NCI-H146 treated with DMSO at 0.1 percent for 48 hours (cell line): Measurements from ENCODE around the gene MS4A14.
"Not testable (repeated sequence)": the region's sequence is repeated elsewhere in the genome, so short reads cannot be mapped to it uniquely, and the experiment has no call there.

ENCODE experiments used
- DNase-seq: peaks from one replicate; lab custom pipeline; 2025; ENCODE audit not compliant: unreplicated experiment; lab: John Stamatoyannopoulos, UW

Gene MS4A14

GRCh38 chr11:60389279-60389910 lies 6.9 kb upstream of the MS4A14 start:
- no peak for DNase-seq

GRCh38 chr11:60390419-60390818 lies 5.8 kb upstream of the MS4A14 start:
- DNase-seq, result no peak

- DNase-seq, result no peak
Measured at GRCh38 chr11:60392361-60392760, 3.9 kb upstream of the MS4A14 start.

DNA sequence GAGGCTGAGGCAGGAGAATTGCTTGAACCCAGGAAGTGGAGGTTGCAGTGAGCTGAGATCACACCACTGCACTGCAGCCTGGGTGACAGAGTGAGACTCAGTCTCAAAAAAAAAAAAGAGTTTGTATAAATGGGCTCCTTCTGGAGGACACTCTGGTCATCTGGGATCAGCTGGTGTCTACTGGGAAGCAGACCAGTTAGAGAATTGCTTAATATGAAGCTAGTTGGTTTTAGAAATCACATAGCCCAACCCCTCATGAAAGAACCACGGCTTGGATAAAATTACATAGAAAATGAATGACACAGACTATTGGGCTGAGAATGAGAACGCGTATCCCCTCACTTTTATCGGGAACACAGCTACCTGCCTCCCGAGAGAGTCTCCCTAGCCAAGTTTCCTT lies 3.2 kb upstream of the MS4A14 start:
- no peak for DNase-seq

GRCh38 chr11:60394666-60395380 lies 1.4 kb upstream of the MS4A14 start:
- DNase-seq, result no peak

DNA sequence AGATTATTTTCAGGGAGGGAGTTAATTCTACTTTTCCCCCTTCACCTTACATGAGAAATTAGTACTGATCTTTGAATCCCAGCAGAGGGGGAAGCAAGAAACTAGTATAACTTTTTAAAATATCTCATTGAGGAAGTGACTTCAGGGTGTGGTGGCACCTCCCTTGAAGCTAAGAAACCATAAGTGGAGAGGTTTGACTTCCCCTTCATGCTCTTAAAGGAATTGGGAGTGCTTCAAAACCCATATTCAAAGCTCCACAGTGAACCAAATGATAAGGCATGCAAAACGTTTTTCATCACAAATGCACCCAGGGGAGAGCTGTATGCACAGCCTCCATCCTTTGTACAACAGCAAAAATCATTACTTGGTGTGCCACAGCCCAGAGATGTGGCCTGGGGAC lies 540 bp downstream of the MS4A14 start:
- DNase-seq, result no peak

- DNase-seq, result no peak
Measured at GRCh38 chr11:60420015-60420414, 23.8 kb downstream of the MS4A14 start.

- DNase-seq, result no peak
Measured at GRCh38 chr11:60422609-60423008, 26.4 kb downstream of the MS4A14 start.

GRCh38 chr11:60428517-60428916 lies 32.3 kb downstream of the MS4A14 start:
- DNase-seq, result no peak

DNA sequence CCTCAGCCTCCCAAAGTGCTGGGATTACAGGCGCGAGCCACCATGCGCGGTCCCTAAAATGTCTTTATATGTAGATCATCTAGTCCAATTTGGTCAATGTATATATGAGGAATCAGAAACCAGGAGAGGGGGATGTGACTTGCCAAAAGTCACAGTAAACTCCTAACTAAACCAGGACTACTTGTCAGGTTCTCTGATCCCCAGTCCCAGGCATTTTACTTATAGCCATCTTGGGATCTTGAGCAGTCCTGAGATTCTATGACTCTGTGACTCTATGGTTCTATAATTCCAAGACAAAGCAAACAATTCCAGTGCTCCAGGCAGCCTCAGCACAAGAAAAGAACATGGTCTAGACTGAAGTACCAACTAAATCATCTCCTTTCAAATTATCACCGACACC lies 33.0 kb downstream of the MS4A14 start, which contains the start of gene MS4A5:
Gene MS4A5, plus strand, starts transcription at position 301 of the 400 bp plus-strand sequence. CDS start 103 bp downstream, outside the sequence.
- DNase-seq, result no peak

GRCh38 chr11:60431251-60431650 lies 35.0 kb downstream of the MS4A14 start:
- DNase-seq, result no peak

- no peak for DNase-seq
Measured at GRCh38 chr11:60433401-60433800, 37.1 kb downstream of the MS4A14 start.

DNA sequence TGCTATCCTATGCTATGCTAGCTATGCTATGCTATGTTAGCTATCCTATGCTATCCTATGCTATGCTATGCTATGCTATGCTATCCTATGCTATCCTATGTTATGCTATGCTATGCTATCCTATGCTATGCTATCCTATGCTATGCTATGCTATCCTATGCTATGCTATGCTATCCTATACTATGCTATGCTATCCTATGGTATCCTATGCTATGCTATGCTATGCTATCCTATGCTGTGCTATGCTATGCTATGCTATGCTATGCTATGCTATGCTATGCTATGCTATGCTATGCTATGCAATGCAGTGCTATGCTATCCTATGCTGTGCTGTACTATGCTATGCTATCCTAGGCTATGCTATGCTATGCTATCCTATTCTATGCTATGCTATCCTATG lies 50.8 kb downstream of the MS4A14 start:
- DNase-seq, result no peak

DNA sequence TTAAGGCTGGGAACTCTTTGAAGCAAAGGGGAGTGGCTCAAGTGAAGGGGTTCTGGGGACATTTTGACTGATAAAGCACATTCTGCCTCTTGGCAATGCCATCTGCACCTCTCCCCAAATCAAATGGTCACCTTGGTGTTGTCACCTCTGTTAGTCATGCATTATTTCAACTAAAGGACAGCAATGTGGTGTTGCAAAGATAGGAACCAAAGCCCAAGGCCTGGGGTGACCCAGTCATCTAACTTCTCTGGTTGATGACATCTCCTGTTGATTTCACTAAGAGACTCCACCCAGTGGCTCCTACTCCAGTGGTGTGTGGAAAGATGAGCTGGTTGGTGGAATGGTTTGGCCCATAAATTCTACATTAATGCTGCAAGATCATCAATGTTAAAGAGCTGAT lies 51.6 kb downstream of the MS4A14 start:
- no peak for DNase-seq

DNA sequence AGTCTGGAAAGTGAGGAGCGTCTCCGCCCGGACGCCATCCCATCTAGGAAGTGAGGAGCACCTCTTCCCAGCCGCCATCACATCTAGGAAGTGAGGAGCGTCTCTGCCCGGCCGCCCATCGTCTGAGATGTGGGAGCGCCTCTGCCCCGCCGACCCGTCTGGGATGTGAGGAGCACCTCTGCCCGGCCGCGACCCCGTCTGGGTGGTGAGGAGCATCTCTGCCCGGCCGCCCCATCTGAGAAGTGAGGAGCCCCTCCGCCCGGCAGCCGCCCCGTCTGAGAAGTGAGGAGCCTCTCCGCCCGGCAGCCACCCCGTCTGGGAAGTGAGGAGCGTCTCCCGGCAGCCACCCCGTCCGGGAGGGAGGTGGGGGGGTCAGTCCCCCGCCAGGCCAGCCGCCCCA lies 54.9 kb downstream of the MS4A14 start:
- not testable (repeated sequence) for DNase-seq

DNA sequence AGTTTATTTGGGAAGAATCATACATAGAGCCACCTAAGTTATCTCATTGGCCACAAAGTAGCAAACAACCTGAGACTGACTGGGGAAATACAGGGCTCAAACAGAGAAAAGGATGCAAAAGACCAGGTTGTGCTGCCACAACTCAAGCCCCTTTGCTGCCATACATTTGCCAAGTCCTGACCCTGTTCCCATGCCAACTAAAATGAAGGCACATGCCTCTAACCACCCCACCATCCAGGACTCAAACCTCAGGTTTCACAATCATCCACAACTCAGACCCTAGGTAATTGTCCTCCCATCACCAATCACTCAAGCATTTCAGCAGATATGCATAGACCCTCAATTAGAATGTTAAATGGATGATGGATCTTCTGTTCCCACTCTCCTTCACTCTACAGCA lies 58.0 kb downstream of the MS4A14 start:
- DNase-seq, result no peak

GRCh38 chr11:60455531-60456042 lies 59.3 kb downstream of the MS4A14 start, which contains the start of gene MS4A1:
Gene MS4A1 (plus strand): TSS chr11:60455847. CDS start chr11:60462375, 6,528 bp downstream.
- DNase-seq, result no peak

- no peak for DNase-seq
Measured at GRCh38 chr11:60457576-60457975, 61.3 kb downstream of the MS4A14 start.

DNA sequence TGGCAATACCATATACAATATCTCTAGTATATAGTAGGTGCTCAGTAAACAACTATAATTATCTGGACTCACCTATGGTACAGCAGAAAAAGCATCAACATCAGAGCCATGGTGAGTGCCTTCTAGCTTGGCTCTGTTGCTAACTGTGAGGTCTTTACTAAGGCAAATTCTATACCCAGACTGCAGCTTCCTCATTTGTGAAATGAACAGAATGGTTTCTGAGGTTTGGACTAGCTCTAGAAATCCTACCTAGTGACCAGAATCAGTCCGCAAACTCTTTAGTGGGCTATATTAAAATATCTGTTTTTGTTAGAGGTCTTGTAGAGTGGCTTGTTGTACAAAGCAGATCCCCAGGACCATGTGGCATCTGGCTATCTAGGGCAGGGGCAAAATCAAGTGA lies 63.1 kb downstream of the MS4A14 start:
- DNase-seq, result no peak
